Gastrocnemius medialis (tissue), 4 donors: ENCODE measurements around the gene GPR15LG. TPM values are rescaled to one million over a fixed set of nuclear protein-coding genes. Genes with fewer than 3 reads are reported as not detected.

ENCODE experiments used
- ATAC-seq, 2 donors: fragments of 150-250 bp; one replicate each; pipeline ENCODE4 v1.9.1; 2016
- DNase-seq, 2 donors: peaks; one replicate each; pipeline ENCODE4 v3.0.0-alpha.2; 2019
- H3K27ac ChIP-seq, 4 donors: fragments of 200-600 bp; sonication (generic); 1 replicate in 1 of 4; 2 replicates in 3 of 4; pipeline ENCODE4 v1.5.1; 2016 to 2018; ENCODE audit warnings: mild to moderate bottlenecking in 2 of 4, moderate library complexity in 1 of 4
- H3K27me3 ChIP-seq, 3 donors: fragments of 200-600 bp; sonication (generic) in 2 of 3; 1 replicate in 1 of 3; 2 replicates in 2 of 3; pipeline versions ENCODE4 v1.5.1 to v1.6.0; 2016 to 2019; ENCODE audit warnings: mild to moderate bottlenecking in 1 of 3, moderate library complexity in 1 of 3
- H3K36me3 ChIP-seq, 2 donors: fragments of 200-600 bp; sonication (generic) in 1 of 2; one replicate each; pipeline ENCODE4 v1.5.1; 2017 to 2018
- H3K4me1 ChIP-seq, 2 donors: fragments of 200-600 bp; sonication (generic) in 1 of 2; one replicate each; pipeline ENCODE4 v1.5.1; 2016 to 2017; ENCODE audit warnings: mild to moderate bottlenecking in 2 of 2
- H3K4me3 ChIP-seq, 4 donors: fragments of 200-600 bp; sonication (generic) in 3 of 4; 1 replicate in 1 of 4; 2 replicates in 3 of 4; pipeline ENCODE4 v1.5.1; 2016 to 2019; ENCODE audit warnings: mild to moderate bottlenecking in 2 of 4
- H3K9me3 ChIP-seq, 3 donors: fragments of 200-600 bp; sonication (generic) in 2 of 3; 1 replicate in 1 of 3; 2 replicates in 2 of 3; pipeline ENCODE4 v1.5.1; 2016 to 2019
- CTCF ChIP-seq, 5 experiments: fragments of 450-650 bp in 3 of 5; fragments of 200-600 bp in 2 of 5; sonication (generic) in 2 of 5; IDR thresholded peaks in 4 of 5; conservative IDR thresholded peaks in 1 of 5; 1 replicate in 4 of 5; 2 replicates in 1 of 5; pipeline ENCODE4 v1.5.1; 2016 to 2019; ENCODE audit warnings: antibody characterized with exemption in 5 of 5, mild to moderate bottlenecking in 3 of 5, moderate library complexity in 3 of 5
- POLR2A ChIP-seq, 2 donors: fragments of 450-650 bp; IDR thresholded peaks; one replicate each; pipeline ENCODE4 v1.6.1; 2017; ENCODE audit warnings: antibody characterized with exemption in 2 of 2, mild to moderate bottlenecking in 2 of 2, moderate library complexity in 2 of 2
- in situ Hi-C, 4 donors: fragments of 200-750 bp; cut with MboI; loops; one replicate each; pipeline versions ENCODE4 v1.15.0 to v1.8.0; 2017; ENCODE audit warnings: low sequenced_read_pairs in 4 of 4
- intact Hi-C: fragments of 100-400 bp; cut with DNase I; formaldehyde crosslinking; loops from one replicate; pipeline ENCODE4 v1.15.1; 2023; ENCODE audit warnings: low total_unique reads
- total RNA-seq, 4 donors: library from RNA; depleted of rRNA; stranded (reverse); fragments of >200 nt; gene quantifications; one replicate each; pipeline versions ENCODE4 v1.1.0 to v1.2.3, GENCODE V29; 2016

Gene GPR15LG
- total RNA-seq, 4 donors from 2014 or later = 0.92 TPM; not detected in 3

- Histone ChIP-seq H3K9me3 (no peaks in the 10 kb centered on the region), H3K4me1 (no peaks in the 10 kb centered on the region), H3K27me3 (peaks cover 7 to 9% (median 9%) of the 10 kb centered on the region in 3 donors), H3K27ac (no peak overlapping the region), H3K4me3 (no peak overlapping the region), H3K36me3 (peaks cover 0 to 10% of the 10 kb centered on the region in 2 donors)
- in situ Hi-C loops = no loop called here
- DNase-seq = no peak
- no peak for ATAC-seq
- intact Hi-C loops = no loop called here
- TF ChIP-seq POLR2A (IDR thresholded peaks at IDR 0.05) (no peak), CTCF (IDR thresholded peaks at IDR 0.05 in 4 of 5, conservative IDR thresholded peaks at IDR 0.05 in 1 of 5) (no peak)
These were observed 14.4 kb upstream of the GPR15LG start for GRCh38 chr10:84159076-84159685.

- no peaks in the 10 kb centered on the region for H3K9me3 ChIP-seq
- intact Hi-C loops (no loop called here), in situ Hi-C loops (no loop called here)
- no peak overlapping the region for H3K27ac ChIP-seq
- no peaks in the 10 kb centered on the region for H3K4me1 ChIP-seq
- H3K27me3 ChIP-seq = peaks cover 7 to 9% (median 9%) of the 10 kb centered on the region in 3 donors
- no peak for ATAC-seq
- DNase-seq = no peak
- H3K36me3 ChIP-seq = no peaks in the 10 kb centered on the region
- no peak overlapping the region for H3K4me3 ChIP-seq
- TF ChIP-seq POLR2A (IDR thresholded peaks at IDR 0.05) (no peak), CTCF (IDR thresholded peaks at IDR 0.05 in 4 of 5, conservative IDR thresholded peaks at IDR 0.05 in 1 of 5) (no peak)
These were observed 12.8 kb upstream of the GPR15LG start for GRCh38 chr10:84160663-84161362.

GRCh38 chr10:84163996-84164395 is 9.6 kb upstream of the GPR15LG start:
- no peaks in the 10 kb centered on the region for H3K36me3 ChIP-seq
- in situ Hi-C loops (no loop called here), intact Hi-C loops (no loop called here)
- H3K27me3 ChIP-seq = peaks cover 7 to 9% (median 9%) of the 10 kb centered on the region in 3 donors
- TF ChIP-seq POLR2A (IDR thresholded peaks at IDR 0.05) = no peak
- TF ChIP-seq CTCF (IDR thresholded peaks at IDR 0.05 in 4 of 5, conservative IDR thresholded peaks at IDR 0.05 in 1 of 5) = no peak
- ATAC-seq = no peak
- H3K4me1 ChIP-seq = no peaks in the 10 kb centered on the region
- DNase-seq = no peak
- H3K27ac ChIP-seq = no peak overlapping the region
- H3K9me3 ChIP-seq = no peaks in the 10 kb centered on the region
- H3K4me3 ChIP-seq = no peak overlapping the region

GRCh38 chr10:84164442-84164841 is 9.2 kb upstream of the GPR15LG start:
- H3K27ac ChIP-seq = no peak overlapping the region
- no peaks in the 10 kb centered on the region for H3K9me3 ChIP-seq
- H3K4me3 ChIP-seq = no peak overlapping the region
- in situ Hi-C loops (no loop called here), intact Hi-C loops (no loop called here)
- TF ChIP-seq POLR2A (IDR thresholded peaks at IDR 0.05) (no peak), CTCF (IDR thresholded peaks at IDR 0.05 in 4 of 5, conservative IDR thresholded peaks at IDR 0.05 in 1 of 5) (no peak)
- no peak for DNase-seq
- no peak for ATAC-seq
- H3K4me1 ChIP-seq = no peaks in the 10 kb centered on the region
- no peaks in the 10 kb centered on the region for H3K36me3 ChIP-seq
- peaks cover 7 to 9% (median 9%) of the 10 kb centered on the region in 3 donors for H3K27me3 ChIP-seq
